Omental fat pad (tissue), 4 donors: ENCODE data around the gene RND2. TPM values are rescaled to one million over a fixed set of nuclear protein-coding genes. Genes with fewer than 3 reads are reported as not detected.

Experiments used
- ATAC-seq: fragments of 150-250 bp; one replicate; pipeline ENCODE4 v1.9.1; 2016; ENCODE audit warnings: mild to moderate bottlenecking, moderate library complexity; ENCODE audit not compliant: low FRiP score
- DNase-seq: peaks from one replicate; pipeline ENCODE4 v3.0.0-alpha.2; 2019; ENCODE audit warnings: low spot score
- CTCF ChIP-seq, 3 donors: fragments of 450-650 bp; IDR thresholded peaks; one replicate each; pipeline ENCODE4 v1.5.1; 2016 to 2017; ENCODE audit warnings: antibody characterized with exemption in 3 of 3, mild to moderate bottlenecking in 3 of 3, moderate library complexity in 2 of 3
- total RNA-seq, 4 donors: library from RNA; depleted of rRNA; stranded (reverse); fragments of >200 nt; gene quantifications; one replicate each; pipeline ENCODE4 v1.1.0, GENCODE V29; 2016

Gene RND2
- total RNA-seq, 4 donors from 2014 or later, result 0.25 to 1.1 (median 0.64) TPM

DNA sequence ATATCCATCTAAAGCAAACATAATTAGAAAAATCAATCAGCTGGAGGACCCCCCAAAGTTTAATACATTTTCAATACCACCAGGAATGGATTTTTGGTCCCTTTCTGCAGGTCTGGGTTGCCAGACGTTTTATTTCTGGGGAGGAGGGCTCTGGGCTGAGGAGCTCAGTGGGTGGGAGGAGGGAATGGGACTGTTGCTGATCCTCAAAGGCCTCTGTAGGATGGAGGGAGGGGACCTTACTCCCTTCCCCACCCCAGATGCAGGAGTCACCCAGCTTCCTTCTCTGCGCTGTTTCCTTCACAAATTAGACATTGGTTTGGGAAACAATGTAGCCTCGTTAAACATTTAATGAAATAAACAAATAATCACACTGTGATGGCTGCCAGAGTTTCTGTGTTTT lies 6.6 kb downstream of the RND2 start:
- TF ChIP-seq CTCF (IDR thresholded peaks at IDR 0.05), result no peak
- ATAC-seq, result no peak
- no peak for DNase-seq

DNA sequence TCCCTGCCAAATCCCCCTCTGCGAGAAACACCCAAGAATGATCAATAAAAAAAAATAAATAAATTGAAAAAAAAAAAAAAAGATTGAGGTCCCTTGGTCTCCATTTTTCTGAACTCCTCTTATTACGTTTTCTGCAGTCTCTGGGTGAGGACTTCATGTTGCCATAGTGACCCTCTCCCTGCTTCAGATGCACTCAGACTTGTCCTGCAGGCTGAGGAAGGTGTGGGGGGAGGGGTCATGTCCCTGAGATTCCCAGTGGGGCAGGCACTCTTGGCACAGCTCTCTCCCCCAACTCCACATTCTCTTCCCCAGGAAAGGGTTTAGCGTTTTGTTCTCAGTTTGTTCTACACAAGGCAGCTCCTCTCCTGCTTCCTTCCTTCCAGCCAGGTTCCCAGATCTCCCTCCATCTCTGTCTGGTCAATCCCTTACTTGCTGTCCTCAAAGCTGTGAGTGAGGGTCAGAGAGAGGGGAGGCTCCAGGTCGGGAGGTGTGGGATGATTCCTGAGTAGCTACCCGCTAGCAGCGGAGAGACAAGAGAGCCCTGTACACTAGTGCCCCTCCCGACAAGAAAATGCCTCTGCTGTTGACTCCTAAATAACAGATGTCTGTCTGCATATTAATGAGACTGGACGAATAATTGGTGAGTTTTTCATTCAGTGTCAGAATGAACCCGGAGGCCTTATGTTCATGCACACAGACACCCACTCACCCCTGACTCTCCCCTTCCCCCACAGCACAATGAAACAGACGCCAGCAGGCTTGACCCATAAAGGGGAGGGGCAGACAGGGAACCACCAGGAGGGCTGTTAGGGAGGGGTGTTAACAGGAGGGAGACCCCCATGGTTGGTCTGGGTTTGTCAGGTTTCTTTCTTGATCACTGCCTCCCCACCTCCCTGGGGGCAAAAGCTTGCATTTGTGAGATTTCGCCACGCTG lies 9.2 kb downstream of the RND2 start:
- no peak for ATAC-seq
- TF ChIP-seq CTCF (IDR thresholded peaks at IDR 0.05), result no peak
- DNase-seq, result no peak

GRCh38 chr17:43034894-43035293 lies 9.9 kb downstream of the RND2 start:
- ATAC-seq, result no peak

GRCh38 chr17:43039646-43040045 lies 14.6 kb downstream of the RND2 start:
- ATAC-seq, result no peak
- TF ChIP-seq CTCF (IDR thresholded peaks at IDR 0.05), result no peak
- DNase-seq, result no peak

More at GRCh38 chr17:43034894-43035293, 9.9 kb downstream of the RND2 start:
- TF ChIP-seq CTCF (IDR thresholded peaks at IDR 0.05), result no peak
- DNase-seq, result no peak

- DNase-seq, result no peak
- no peak for ATAC-seq
- no peak for TF ChIP-seq CTCF (IDR thresholded peaks at IDR 0.05)
Measured at GRCh38 chr17:43040655-43041054, 15.6 kb downstream of the RND2 start.

DNA sequence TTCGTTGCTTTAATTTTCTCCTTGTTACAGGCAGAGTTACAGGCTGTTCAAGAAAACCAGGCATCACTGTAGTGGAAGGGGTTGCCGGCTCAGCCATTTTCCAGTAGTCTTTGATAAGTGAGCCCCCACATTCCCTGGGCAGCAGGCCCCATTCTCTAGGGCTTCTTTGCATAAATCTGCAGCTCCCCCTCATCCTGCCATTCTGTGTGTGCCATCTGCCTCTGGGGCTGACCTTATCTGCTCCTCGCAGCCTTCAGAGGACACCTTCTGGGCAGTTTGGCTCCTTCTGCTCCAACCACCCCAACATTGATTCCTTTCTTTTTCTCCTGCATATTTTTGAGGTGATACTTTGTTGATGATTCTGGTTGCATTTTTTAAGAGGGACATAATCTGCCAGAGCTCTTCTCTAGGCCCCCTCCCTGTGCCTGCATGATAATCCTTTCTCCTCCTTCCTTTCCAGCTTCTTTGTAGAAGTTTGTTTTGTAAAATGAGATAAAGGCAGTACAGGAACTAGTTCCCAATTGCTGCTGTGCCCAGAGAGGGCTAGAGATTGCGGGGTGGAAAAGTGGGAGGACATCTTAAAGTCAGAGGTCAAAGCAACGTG lies 17.1 kb downstream of the RND2 start:
- ATAC-seq (no peak), DNase-seq (no peak)
- TF ChIP-seq CTCF (IDR thresholded peaks at IDR 0.05), result no peak
